ENCODE measurements around the gene MAGEA4. TPM values are rescaled to one million over a fixed set of nuclear protein-coding genes. Genes with fewer than 3 reads are reported as not detected.
A peak's percentile ranks its signal among the peaks of the same experiment; 100 is the strongest.

MAGEA4 gene, protein sequence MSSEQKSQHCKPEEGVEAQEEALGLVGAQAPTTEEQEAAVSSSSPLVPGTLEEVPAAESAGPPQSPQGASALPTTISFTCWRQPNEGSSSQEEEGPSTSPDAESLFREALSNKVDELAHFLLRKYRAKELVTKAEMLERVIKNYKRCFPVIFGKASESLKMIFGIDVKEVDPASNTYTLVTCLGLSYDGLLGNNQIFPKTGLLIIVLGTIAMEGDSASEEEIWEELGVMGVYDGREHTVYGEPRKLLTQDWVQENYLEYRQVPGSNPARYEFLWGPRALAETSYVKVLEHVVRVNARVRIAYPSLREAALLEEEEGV
- total RNA-seq (2014; rRNA removed; shearing (Covaris generic)): not detected in 2 replicates

- H3K27ac ChIP-seq: no peak within 1 kb of the TSS
- no peaks in the 10 kb centered on the region for H3K4me1 ChIP-seq (replicated peaks)
- no peaks in the 10 kb centered on the region for H3K36me3 ChIP-seq
- H3K27me3 ChIP-seq (replicated peaks): no peaks in the 10 kb centered on the region
- DNase-seq (ENCODE audit: low read depth in 1 of 2, low spot score in 2 of 2): no peak
- no peaks in the 10 kb centered on the region for H3K9me3 ChIP-seq (replicated peaks)
- H3K4me3 ChIP-seq: no peak within 1 kb of the TSS
Observed at GRCh38 chrX:151912780-151913179, at the start of gene MAGEA4. Gene MAGEA4 (plus strand): TSS chrX:151912889. CDS start chrX:151923665, 10,776 bp downstream.

DNA sequence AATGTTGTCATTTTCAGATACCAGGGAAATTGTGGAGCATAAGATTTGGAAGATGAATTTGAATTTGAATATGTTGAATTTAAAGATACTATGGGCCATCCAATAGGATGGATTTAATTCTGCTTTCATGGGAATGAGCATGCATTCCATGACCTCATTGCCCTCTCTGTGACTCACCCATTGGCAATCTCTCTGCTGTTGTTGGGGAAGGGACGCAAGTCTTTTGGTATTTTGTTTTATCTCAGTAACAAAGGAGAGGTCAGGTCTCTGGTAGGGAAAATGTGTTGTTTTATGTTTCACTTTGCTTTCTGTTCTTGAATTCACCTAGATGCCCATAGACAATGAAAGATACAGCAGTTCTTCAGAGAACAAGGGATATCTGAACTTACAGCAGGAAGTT lies 42.1 kb upstream of the MAGEA4 start:
- no peak overlapping the region for H3K27ac ChIP-seq
- no peaks in the 10 kb centered on the region for H3K9me3 ChIP-seq (replicated peaks)
- H3K27me3 ChIP-seq (replicated peaks): no peaks in the 10 kb centered on the region
- no peaks in the 10 kb centered on the region for H3K4me1 ChIP-seq (replicated peaks)
- peak in 1 of 2 experiments; percentile 10 for DNase-seq (ENCODE audit: low read depth in 1 of 2, low spot score in 2 of 2)
- no peak overlapping the region for H3K4me3 ChIP-seq
- H3K36me3 ChIP-seq: no peaks in the 10 kb centered on the region

DNA sequence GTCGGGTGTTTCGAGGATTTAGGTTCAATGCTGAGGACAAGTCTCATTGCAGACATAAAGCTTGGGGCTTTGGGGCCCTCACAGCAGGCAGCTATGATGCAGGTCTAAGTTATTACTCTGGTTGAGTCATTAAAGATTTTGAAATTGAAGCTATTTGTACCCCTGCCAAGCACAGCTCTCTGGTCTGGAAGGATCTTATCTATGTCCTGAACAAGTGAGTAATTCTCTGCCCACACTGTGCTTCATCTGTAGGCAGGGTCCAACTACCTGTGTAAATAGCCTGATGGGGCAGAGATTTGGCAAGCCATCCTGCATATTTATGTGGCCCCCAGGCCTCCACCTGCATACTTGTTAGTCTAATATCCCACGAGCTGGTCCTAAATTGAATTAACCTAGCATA lies 41.4 kb upstream of the MAGEA4 start:
- Histone ChIP-seq H3K9me3 (replicated peaks) (no peaks in the 10 kb centered on the region), H3K27ac (no peak overlapping the region), H3K4me1 (replicated peaks) (no peaks in the 10 kb centered on the region), H3K4me3 (no peak overlapping the region), H3K27me3 (replicated peaks) (no peaks in the 10 kb centered on the region), H3K36me3 (no peaks in the 10 kb centered on the region)
- DNase-seq (ENCODE audit: low read depth in 1 of 2, low spot score in 2 of 2): no peak

- Histone ChIP-seq H3K9me3 (replicated peaks) (no peaks in the 10 kb centered on the region), H3K27me3 (replicated peaks) (no peaks in the 10 kb centered on the region), H3K36me3 (no peaks in the 10 kb centered on the region), H3K27ac (no peak overlapping the region), H3K4me3 (no peak overlapping the region), H3K4me1 (replicated peaks) (no peaks in the 10 kb centered on the region)
- DNase-seq (ENCODE audit: low read depth in 1 of 2, low spot score in 2 of 2): no peak
Observed at GRCh38 chrX:151873096-151873495, 39.6 kb upstream of the MAGEA4 start.

- no peaks in the 10 kb centered on the region for H3K27me3 ChIP-seq (replicated peaks)
- no peak for DNase-seq (ENCODE audit: low read depth in 1 of 2, low spot score in 2 of 2)
- H3K9me3 ChIP-seq (replicated peaks): no peaks in the 10 kb centered on the region
- H3K4me3 ChIP-seq: no peak overlapping the region
- no peaks in the 10 kb centered on the region for H3K36me3 ChIP-seq
- no peaks in the 10 kb centered on the region for H3K4me1 ChIP-seq (replicated peaks)
- no peak overlapping the region for H3K27ac ChIP-seq
Observed at GRCh38 chrX:151875270-151876026, 37.2 kb upstream of the MAGEA4 start.

DNA sequence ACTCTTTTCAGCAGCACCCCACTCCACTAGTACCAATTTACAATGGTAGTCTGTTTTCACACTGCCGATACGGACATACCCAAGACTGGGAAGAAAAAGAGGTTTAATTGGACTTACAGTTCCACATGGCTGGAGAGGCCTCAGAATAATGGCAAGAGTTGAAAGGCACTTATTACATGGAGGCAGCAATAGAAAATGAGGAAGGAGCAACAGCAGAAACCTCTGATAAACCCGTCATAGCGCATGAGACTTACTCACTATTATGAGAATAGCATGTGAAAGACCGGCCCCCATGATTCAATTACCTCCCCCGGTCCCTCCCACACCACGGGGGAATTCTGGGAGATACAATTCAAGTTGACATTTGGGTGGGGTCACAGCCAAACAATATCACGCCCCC lies 34.1 kb upstream of the MAGEA4 start:
- H3K36me3 ChIP-seq: no peaks in the 10 kb centered on the region
- no peaks in the 10 kb centered on the region for H3K9me3 ChIP-seq (replicated peaks)
- DNase-seq (ENCODE audit: low read depth in 1 of 2, low spot score in 2 of 2): no peak
- no peak overlapping the region for H3K4me3 ChIP-seq
- no peaks in the 10 kb centered on the region for H3K27me3 ChIP-seq (replicated peaks)
- no peaks in the 10 kb centered on the region for H3K4me1 ChIP-seq (replicated peaks)
- H3K27ac ChIP-seq: no peak overlapping the region

GRCh38 chrX:151879856-151880255 lies 32.8 kb upstream of the MAGEA4 start:
- Histone ChIP-seq H3K36me3 (no peaks in the 10 kb centered on the region), H3K27me3 (replicated peaks) (no peaks in the 10 kb centered on the region), H3K4me1 (replicated peaks) (no peaks in the 10 kb centered on the region), H3K9me3 (replicated peaks) (no peaks in the 10 kb centered on the region), H3K27ac (no peak overlapping the region), H3K4me3 (no peak overlapping the region)
- no peak for DNase-seq (ENCODE audit: low read depth in 1 of 2, low spot score in 2 of 2)

DNA sequence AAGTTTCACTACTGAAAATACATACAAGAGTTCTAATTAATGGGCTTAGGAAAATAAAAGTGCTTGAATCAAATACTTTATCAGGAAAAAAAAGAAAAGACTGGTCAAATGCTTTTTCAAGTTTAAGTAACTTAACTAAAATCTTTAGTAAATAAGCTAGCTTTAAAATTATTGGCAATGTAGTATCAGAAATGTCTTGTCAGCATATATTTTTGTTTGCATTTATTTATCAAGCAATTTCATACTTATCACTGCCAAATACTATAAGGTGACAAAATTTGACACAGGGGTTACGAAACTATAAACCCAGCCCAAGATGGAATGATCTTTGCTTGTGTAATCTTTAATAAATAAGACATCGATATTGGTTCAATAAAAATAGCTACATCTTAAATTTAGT lies 31.8 kb upstream of the MAGEA4 start:
- Histone ChIP-seq H3K27me3 (replicated peaks) (no peaks in the 10 kb centered on the region), H3K27ac (no peak overlapping the region), H3K36me3 (no peaks in the 10 kb centered on the region), H3K4me3 (no peak overlapping the region), H3K9me3 (replicated peaks) (no peaks in the 10 kb centered on the region), H3K4me1 (replicated peaks) (no peaks in the 10 kb centered on the region)
- DNase-seq (ENCODE audit: low read depth in 1 of 2, low spot score in 2 of 2): no peak

GRCh38 chrX:151889421-151889820 lies 23.3 kb upstream of the MAGEA4 start:
- Histone ChIP-seq H3K36me3 (no peaks in the 10 kb centered on the region), H3K27ac (no peak overlapping the region), H3K4me1 (replicated peaks) (no peaks in the 10 kb centered on the region), H3K27me3 (replicated peaks) (no peaks in the 10 kb centered on the region), H3K4me3 (no peak overlapping the region), H3K9me3 (replicated peaks) (no peaks in the 10 kb centered on the region)
- DNase-seq (ENCODE audit: low read depth in 1 of 2, low spot score in 2 of 2): no peak

DNA sequence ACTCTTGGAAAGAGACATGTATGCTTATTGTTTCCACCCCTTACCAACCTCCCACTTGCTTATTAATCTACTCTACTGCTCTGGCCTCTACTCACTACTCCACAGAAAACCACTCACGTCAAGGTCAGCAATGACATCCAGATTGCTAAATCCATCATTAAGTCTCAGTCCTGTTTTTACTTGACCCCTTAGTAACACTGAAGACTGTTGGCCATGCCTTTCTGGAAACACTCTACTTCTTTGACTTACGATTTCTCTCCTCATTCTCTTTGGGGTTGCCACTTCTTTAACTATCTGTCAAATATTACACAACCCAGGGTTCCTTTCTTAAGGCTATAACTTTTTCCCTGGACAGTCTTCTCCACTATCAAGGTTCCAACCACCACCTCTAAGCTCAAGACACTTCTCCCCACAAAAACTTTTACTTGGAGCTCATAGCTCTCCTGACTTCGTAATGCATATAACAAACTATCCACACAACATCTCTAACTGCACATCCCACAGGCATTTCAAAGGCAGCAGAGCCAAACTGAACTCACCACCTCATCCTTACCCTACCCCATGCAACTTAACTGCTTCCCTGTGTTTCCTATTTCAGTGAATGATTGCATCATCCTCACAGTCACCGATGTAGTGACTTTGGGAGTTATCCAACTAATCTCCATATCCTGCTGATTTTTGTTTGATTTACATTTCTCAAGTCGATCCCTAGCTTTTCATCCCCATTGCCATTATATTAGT lies 15.8 kb upstream of the MAGEA4 start:
- no peak for DNase-seq (ENCODE audit: low read depth in 1 of 2, low spot score in 2 of 2)
- Histone ChIP-seq H3K27me3 (replicated peaks) (no peaks in the 10 kb centered on the region), H3K4me1 (replicated peaks) (no peaks in the 10 kb centered on the region), H3K4me3 (no peak overlapping the region), H3K27ac (no peak overlapping the region), H3K9me3 (replicated peaks) (no peaks in the 10 kb centered on the region), H3K36me3 (no peaks in the 10 kb centered on the region)

- Histone ChIP-seq H3K27me3 (replicated peaks) (no peaks in the 10 kb centered on the region), H3K27ac (no peak overlapping the region), H3K4me1 (replicated peaks) (peaks cover 4% of the 10 kb centered on the region), H3K4me3 (no peak overlapping the region), H3K36me3 (no peaks in the 10 kb centered on the region), H3K9me3 (replicated peaks) (no peaks in the 10 kb centered on the region)
- DNase-seq (ENCODE audit: low read depth in 1 of 2, low spot score in 2 of 2): no peak
Observed at GRCh38 chrX:151899622-151900021, 13.1 kb upstream of the MAGEA4 start.

DNA sequence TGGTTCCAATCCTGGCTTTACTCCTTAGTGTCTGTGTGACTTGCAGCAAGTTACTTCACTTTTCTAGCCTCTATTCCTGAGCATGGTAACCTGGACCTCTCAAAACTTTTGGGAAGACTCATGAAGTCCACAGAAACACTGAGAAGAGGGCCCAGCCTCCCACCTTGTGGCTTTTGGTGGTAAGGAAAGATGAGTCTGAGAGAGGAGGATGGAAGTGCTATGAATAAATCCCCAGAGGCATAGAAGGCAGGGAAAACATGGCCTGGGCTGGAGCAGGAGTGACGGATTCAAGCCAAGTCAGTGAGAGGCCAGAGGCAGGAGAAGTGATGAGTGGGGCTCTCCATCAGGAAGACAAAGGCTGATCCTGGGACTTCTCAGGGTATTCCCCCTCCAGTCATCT lies 10.9 kb upstream of the MAGEA4 start:
- no peaks in the 10 kb centered on the region for H3K36me3 ChIP-seq
- H3K9me3 ChIP-seq (replicated peaks): no peaks in the 10 kb centered on the region
- no peaks in the 10 kb centered on the region for H3K27me3 ChIP-seq (replicated peaks)
- peaks cover 4% of the 10 kb centered on the region for H3K4me1 ChIP-seq (replicated peaks)
- no peak overlapping the region for H3K4me3 ChIP-seq
- no peak overlapping the region for H3K27ac ChIP-seq
- DNase-seq (ENCODE audit: low read depth in 1 of 2, low spot score in 2 of 2): no peak

GRCh38 chrX:151902813-151903591 lies 9.7 kb upstream of the MAGEA4 start:
- H3K9me3 ChIP-seq (replicated peaks): no peaks in the 10 kb centered on the region
- H3K36me3 ChIP-seq: no peaks in the 10 kb centered on the region
- H3K27ac ChIP-seq: no peak overlapping the region
- peak; percentile 31 to 56 for DNase-seq (ENCODE audit: low read depth in 1 of 2, low spot score in 2 of 2)
- H3K27me3 ChIP-seq (replicated peaks): no peaks in the 10 kb centered on the region
- peaks cover 4% of the 10 kb centered on the region for H3K4me1 ChIP-seq (replicated peaks)
- no peak overlapping the region for H3K4me3 ChIP-seq

Measured in SJSA1 (cell line).